ENCODE results near the gene TPSB2.
"Not testable (repeated sequence)": the region's sequence is repeated elsewhere in the genome, so short reads cannot be mapped to it uniquely, and the experiment has no call there.

The TPSB2 gene

DNA sequence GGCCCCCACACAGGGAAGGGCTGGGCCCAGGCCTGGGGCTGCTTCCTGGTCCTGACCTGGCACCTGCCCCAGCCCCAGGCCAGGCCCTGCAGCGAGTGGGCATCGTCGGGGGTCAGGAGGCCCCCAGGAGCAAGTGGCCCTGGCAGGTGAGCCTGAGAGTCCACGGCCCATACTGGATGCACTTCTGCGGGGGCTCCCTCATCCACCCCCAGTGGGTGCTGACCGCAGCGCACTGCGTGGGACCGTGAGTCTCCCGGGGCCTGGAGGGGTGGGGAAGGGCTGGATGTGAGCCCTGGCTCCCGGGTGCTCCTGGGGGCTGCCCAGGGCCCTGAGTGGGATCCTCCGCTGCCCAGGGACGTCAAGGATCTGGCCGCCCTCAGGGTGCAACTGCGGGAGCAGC is 11.1 kb upstream of the TPSB2 start:
- H3K36me3 ChIP-seq (ENCODE audit: control insufficient read depth in 4 of 4, insufficient read depth in 4 of 4, low read length in 3 of 4); H3K9me3 ChIP-seq (ENCODE audit: control extremely low read depth in 1 of 5, control insufficient read depth in 4 of 5, insufficient read depth in 2 of 5, low read depth in 1 of 5, low read length in 4 of 5); H3K27ac ChIP-seq (ENCODE audit: insufficient read depth in 1 of 2, low read depth in 1 of 2, low read length in 2 of 2, poor library complexity in 1 of 2, severe bottlenecking in 2 of 2); DNase-seq; CTCF ChIA-PET; POLR2A ChIA-PET; H3K27me3 ChIP-seq (replicated peaks in 2 of 5; ENCODE audit: control insufficient read depth in 4 of 5, insufficient read depth in 5 of 5, low read length in 4 of 5); H3K4me3 ChIP-seq (ENCODE audit: control insufficient read depth in 1 of 7, extremely low read depth in 1 of 7, insufficient read depth in 4 of 7, low read depth in 2 of 7, low read length in 6 of 7): not testable (repeated sequence)
- H3K4me1 ChIP-seq (ENCODE audit: control extremely low read depth in 1 of 4, control insufficient read depth in 4 of 4, insufficient read depth in 4 of 4, low read length in 3 of 4) = peaks cover 0 to 30% (median 11%) of the 10 kb centered on the region in 4 experiments
- WGBS (ENCODE audit: insufficient coverage) = 83% methylated on average over 1 of the region's 15 CpGs

DNA sequence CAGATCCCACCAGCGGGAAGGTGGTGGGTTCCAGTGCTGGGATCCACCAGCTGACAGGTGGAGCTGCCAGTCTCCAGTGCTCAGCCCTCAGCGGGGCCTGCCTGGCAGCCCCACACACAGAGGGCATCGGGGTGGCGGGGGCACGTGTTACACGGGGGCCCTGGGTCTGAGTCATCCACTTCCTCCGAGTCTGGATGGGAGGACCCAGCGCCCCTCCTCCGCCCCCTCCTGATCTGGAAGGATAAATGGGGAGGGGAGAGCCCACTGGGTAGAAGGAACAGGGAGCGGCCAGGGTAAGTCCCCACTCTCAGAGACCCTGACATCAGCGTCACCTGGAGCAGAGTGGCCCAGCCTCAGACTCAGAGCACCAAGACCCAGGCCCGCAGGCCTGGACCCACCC is 10.5 kb upstream of the TPSB2 start, which contains the start of gene TPSAB1:
TPSAB1 (plus strand) TSS at position 270 of the 400 bp plus-strand sequence. CDS start 234 bp downstream, outside the sequence.
- H3K27ac ChIP-seq (ENCODE audit: insufficient read depth in 1 of 2, low read depth in 1 of 2, low read length in 2 of 2, poor library complexity in 1 of 2, severe bottlenecking in 2 of 2); H3K27me3 ChIP-seq (replicated peaks in 2 of 5; ENCODE audit: control insufficient read depth in 4 of 5, insufficient read depth in 5 of 5, low read length in 4 of 5); POLR2A ChIA-PET; CTCF ChIA-PET; H3K36me3 ChIP-seq (ENCODE audit: control insufficient read depth in 4 of 4, insufficient read depth in 4 of 4, low read length in 3 of 4); H3K4me3 ChIP-seq (ENCODE audit: control insufficient read depth in 1 of 7, extremely low read depth in 1 of 7, insufficient read depth in 4 of 7, low read depth in 2 of 7, low read length in 6 of 7); DNase-seq; H3K9me3 ChIP-seq (ENCODE audit: control extremely low read depth in 1 of 5, control insufficient read depth in 4 of 5, insufficient read depth in 2 of 5, low read depth in 1 of 5, low read length in 4 of 5): not testable (repeated sequence)
- H3K4me1 ChIP-seq (ENCODE audit: control extremely low read depth in 1 of 4, control insufficient read depth in 4 of 4, insufficient read depth in 4 of 4, low read length in 3 of 4) = peaks cover 0 to 24% (median 7%) of the 10 kb centered on the region in 4 experiments
- WGBS (ENCODE audit: insufficient coverage) = no CpG with 5 or more reads among the region's 12 CpGs

DNA sequence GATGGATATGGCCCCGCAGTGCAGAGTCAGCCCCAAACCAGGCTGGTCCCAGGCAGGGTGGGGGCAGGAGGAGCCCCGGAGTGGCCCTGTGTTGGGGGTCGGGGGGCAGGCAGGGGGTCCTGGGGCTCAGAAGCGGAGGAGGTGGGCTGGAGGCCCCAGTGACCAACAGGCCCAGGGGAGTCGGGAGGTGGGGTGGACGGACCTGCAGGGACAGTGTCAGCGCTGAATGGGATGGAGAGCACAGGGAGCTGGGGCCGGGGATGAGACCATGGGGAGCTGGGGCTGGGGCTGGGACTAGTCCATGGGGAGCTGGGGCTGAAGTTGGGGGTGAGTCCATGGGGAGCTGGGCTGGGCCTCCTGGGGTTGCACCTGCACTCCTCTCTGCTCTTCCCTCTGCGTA is 9.6 kb upstream of the TPSB2 start:
- POLR2A ChIA-PET; DNase-seq; H3K4me3 ChIP-seq (ENCODE audit: control insufficient read depth in 1 of 7, extremely low read depth in 1 of 7, insufficient read depth in 4 of 7, low read depth in 2 of 7, low read length in 6 of 7); CTCF ChIA-PET; H3K36me3 ChIP-seq (ENCODE audit: control insufficient read depth in 4 of 4, insufficient read depth in 4 of 4, low read length in 3 of 4); H3K9me3 ChIP-seq (ENCODE audit: control extremely low read depth in 1 of 5, control insufficient read depth in 4 of 5, insufficient read depth in 2 of 5, low read depth in 1 of 5, low read length in 4 of 5); H3K27me3 ChIP-seq (replicated peaks in 2 of 5; ENCODE audit: control insufficient read depth in 4 of 5, insufficient read depth in 5 of 5, low read length in 4 of 5); H3K27ac ChIP-seq (ENCODE audit: insufficient read depth in 1 of 2, low read depth in 1 of 2, low read length in 2 of 2, poor library complexity in 1 of 2, severe bottlenecking in 2 of 2): not testable (repeated sequence)
- peaks cover 0 to 15% (median 1%) of the 10 kb centered on the region in 4 experiments for H3K4me1 ChIP-seq (ENCODE audit: control extremely low read depth in 1 of 4, control insufficient read depth in 4 of 4, insufficient read depth in 4 of 4, low read length in 3 of 4)
- WGBS (ENCODE audit: insufficient coverage) = 100% methylated on average over 1 of the region's 9 CpGs

DNA sequence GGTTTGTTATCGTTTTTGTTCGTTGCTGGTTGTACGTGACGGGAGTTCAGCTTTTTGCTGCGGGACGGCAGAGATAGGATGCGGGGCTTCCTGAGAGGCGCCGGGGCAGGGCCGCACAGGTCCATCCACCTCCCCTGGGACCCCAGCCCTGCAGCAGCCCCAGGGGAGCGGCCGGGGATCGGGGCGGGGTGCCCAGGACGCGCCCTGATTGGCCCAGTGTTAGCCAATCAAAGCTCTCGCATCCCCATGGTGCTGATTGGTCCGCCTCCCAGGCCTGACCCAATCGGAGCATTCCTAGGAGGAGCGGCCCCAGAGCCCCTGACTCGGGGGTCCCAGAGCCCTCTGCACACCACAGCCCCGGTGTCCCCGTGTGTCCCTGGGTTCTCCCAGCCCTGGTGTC is 8.9 kb upstream of the TPSB2 start:
- H3K4me3 ChIP-seq (ENCODE audit: control insufficient read depth in 1 of 7, extremely low read depth in 1 of 7, insufficient read depth in 4 of 7, low read depth in 2 of 7, low read length in 6 of 7); H3K36me3 ChIP-seq (ENCODE audit: control insufficient read depth in 4 of 4, insufficient read depth in 4 of 4, low read length in 3 of 4); H3K4me1 ChIP-seq (ENCODE audit: control extremely low read depth in 1 of 4, control insufficient read depth in 4 of 4, insufficient read depth in 4 of 4, low read length in 3 of 4); H3K9me3 ChIP-seq (ENCODE audit: control extremely low read depth in 1 of 5, control insufficient read depth in 4 of 5, insufficient read depth in 2 of 5, low read depth in 1 of 5, low read length in 4 of 5); H3K27me3 ChIP-seq (replicated peaks in 2 of 5; ENCODE audit: control insufficient read depth in 4 of 5, insufficient read depth in 5 of 5, low read length in 4 of 5); H3K27ac ChIP-seq (ENCODE audit: insufficient read depth in 1 of 2, low read depth in 1 of 2, low read length in 2 of 2, poor library complexity in 1 of 2, severe bottlenecking in 2 of 2); DNase-seq; POLR2A ChIA-PET; CTCF ChIA-PET: not testable (repeated sequence)
- WGBS (ENCODE audit: insufficient coverage) = 94% methylated on average over 8 of the region's 23 CpGs

DNA sequence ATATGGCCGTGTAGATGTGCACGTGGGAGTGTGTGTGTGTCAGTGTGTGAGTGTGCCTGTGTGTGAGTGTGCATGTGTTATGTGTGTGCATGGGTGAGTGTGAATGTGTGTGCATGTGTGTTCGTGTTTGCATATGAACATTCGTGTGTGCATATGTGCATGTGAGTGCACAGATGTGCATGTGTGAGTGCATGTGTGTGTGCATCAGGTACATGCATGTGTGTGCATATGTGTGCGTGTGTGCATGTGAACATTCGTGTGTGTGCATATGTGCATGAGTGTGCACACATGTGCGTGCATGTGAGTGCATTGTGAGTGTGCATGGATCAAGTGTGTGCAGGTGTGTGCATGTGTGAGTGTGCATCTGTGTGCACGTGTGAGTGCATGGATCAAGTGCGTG is 8.0 kb upstream of the TPSB2 start:
- ChIA-PET POLR2A (no interaction called here), CTCF (no interaction called here)
- peaks cover 0 to 5% (median 0%) of the 10 kb centered on the region in 4 experiments for H3K4me1 ChIP-seq (ENCODE audit: control extremely low read depth in 1 of 4, control insufficient read depth in 4 of 4, insufficient read depth in 4 of 4, low read length in 3 of 4)
- H3K27ac ChIP-seq (ENCODE audit: insufficient read depth in 1 of 2, low read depth in 1 of 2, low read length in 2 of 2, poor library complexity in 1 of 2, severe bottlenecking in 2 of 2) = no peak overlapping the region
- H3K4me3 ChIP-seq (ENCODE audit: control insufficient read depth in 1 of 7, extremely low read depth in 1 of 7, insufficient read depth in 4 of 7, low read depth in 2 of 7, low read length in 6 of 7) = no peak overlapping the region
- H3K27me3 ChIP-seq (replicated peaks in 2 of 5; ENCODE audit: control insufficient read depth in 4 of 5, insufficient read depth in 5 of 5, low read length in 4 of 5) = peaks cover 0 to 3% (median 0%) of the 10 kb centered on the region in 5 experiments
- no peak for DNase-seq
- H3K9me3 ChIP-seq (ENCODE audit: control extremely low read depth in 1 of 5, control insufficient read depth in 4 of 5, insufficient read depth in 2 of 5, low read depth in 1 of 5, low read length in 4 of 5) = no peaks in the 10 kb centered on the region
- 98% methylated on average over 7 of the region's 9 CpGs for WGBS (ENCODE audit: insufficient coverage)
- H3K36me3 ChIP-seq (ENCODE audit: control insufficient read depth in 4 of 4, insufficient read depth in 4 of 4, low read length in 3 of 4) = no peaks in the 10 kb centered on the region

DNA sequence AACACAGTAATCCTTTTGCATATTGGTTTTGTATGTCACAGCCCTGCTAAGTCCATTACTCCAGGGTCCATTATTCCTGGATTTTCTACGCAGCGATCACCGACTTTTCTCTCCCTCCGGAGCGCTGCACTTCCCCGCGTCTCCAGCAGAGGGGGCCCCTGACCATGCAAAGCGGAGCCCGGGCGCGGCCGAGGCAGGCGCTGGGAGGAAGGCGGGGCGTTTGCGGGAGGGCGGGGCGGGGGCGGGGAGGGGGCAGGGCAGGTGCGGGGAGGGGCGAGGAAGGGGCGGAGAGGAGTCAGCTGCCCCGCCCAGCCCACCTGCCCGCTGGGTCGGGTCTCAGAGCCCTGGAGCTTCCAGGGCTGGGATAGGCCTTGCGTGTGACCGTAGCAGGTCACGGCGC is 6.7 kb upstream of the TPSB2 start:
- H3K27me3 ChIP-seq (replicated peaks in 2 of 5; ENCODE audit: control insufficient read depth in 4 of 5, insufficient read depth in 5 of 5, low read length in 4 of 5); H3K9me3 ChIP-seq (ENCODE audit: control extremely low read depth in 1 of 5, control insufficient read depth in 4 of 5, insufficient read depth in 2 of 5, low read depth in 1 of 5, low read length in 4 of 5); DNase-seq; CTCF ChIA-PET; POLR2A ChIA-PET; H3K4me3 ChIP-seq (ENCODE audit: control insufficient read depth in 1 of 7, extremely low read depth in 1 of 7, insufficient read depth in 4 of 7, low read depth in 2 of 7, low read length in 6 of 7); H3K27ac ChIP-seq (ENCODE audit: insufficient read depth in 1 of 2, low read depth in 1 of 2, low read length in 2 of 2, poor library complexity in 1 of 2, severe bottlenecking in 2 of 2); H3K4me1 ChIP-seq (ENCODE audit: control extremely low read depth in 1 of 4, control insufficient read depth in 4 of 4, insufficient read depth in 4 of 4, low read length in 3 of 4); H3K36me3 ChIP-seq (ENCODE audit: control insufficient read depth in 4 of 4, insufficient read depth in 4 of 4, low read length in 3 of 4): not testable (repeated sequence)
- WGBS (ENCODE audit: insufficient coverage) = no CpG with 5 or more reads among the region's 29 CpGs

DNA sequence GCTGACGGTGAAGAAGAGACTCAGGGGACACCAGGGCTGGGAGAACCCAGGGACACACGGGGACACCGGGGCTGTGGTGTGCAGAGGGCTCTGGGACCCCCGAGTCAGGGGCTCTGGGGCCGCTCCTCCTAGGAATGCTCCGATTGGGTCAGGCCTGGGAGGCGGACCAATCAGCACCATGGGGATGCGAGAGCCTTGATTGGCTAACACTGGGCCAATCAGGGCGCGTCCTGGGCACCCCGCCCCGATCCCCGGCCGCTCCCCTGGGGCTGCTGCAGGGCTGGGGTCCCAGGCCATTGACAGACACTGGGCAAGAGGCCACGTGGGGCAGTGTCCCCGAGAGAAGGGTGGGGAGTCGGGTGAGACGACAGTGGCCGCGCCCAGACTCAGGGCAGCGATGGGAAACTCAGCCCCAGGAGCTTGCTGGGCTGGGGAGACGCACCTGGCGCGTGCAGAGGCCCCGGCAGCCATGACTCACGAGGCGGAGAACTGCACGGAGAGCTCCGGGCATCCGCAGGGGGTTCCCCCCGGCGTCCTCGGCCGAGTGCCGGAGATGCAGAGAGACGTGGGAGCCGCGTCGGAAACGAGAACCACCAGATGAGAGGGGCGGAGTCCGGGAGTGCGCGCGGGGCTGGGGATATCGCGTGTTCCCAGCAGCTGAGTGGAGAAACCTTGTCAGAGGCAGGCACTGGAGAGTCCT is 2.2 kb upstream of the TPSB2 start:
- CTCF ChIA-PET; POLR2A ChIA-PET; H3K36me3 ChIP-seq (ENCODE audit: control insufficient read depth in 4 of 4, insufficient read depth in 4 of 4, low read length in 3 of 4); H3K9me3 ChIP-seq (ENCODE audit: control extremely low read depth in 1 of 5, control insufficient read depth in 4 of 5, insufficient read depth in 2 of 5, low read depth in 1 of 5, low read length in 4 of 5); DNase-seq; H3K4me1 ChIP-seq (ENCODE audit: control extremely low read depth in 1 of 4, control insufficient read depth in 4 of 4, insufficient read depth in 4 of 4, low read length in 3 of 4); H3K27me3 ChIP-seq (replicated peaks in 2 of 5; ENCODE audit: control insufficient read depth in 4 of 5, insufficient read depth in 5 of 5, low read length in 4 of 5); H3K27ac ChIP-seq (ENCODE audit: insufficient read depth in 1 of 2, low read depth in 1 of 2, low read length in 2 of 2, poor library complexity in 1 of 2, severe bottlenecking in 2 of 2); H3K4me3 ChIP-seq (ENCODE audit: control insufficient read depth in 1 of 7, extremely low read depth in 1 of 7, insufficient read depth in 4 of 7, low read depth in 2 of 7, low read length in 6 of 7): not testable (repeated sequence)
- no CpG with 5 or more reads among the region's 47 CpGs for WGBS (ENCODE audit: insufficient coverage)

Data from common myeloid progenitor, CD34-positive (primary cell).